Endodermal cell (in vitro differentiated cells): ENCODE results near the gene CHSY1. TPM values are rescaled to one million over a fixed set of nuclear protein-coding genes. Genes with fewer than 3 reads are reported as not detected.

ENCODE experiments used
- DNase-seq: peaks from one replicate; pipeline ENCODE4 v3.0.0-alpha.2; 2017
- H3K27ac ChIP-seq: 2 replicates; pipeline ENCODE4 v1.5.1; 2013; ENCODE audit warnings: mild to moderate bottlenecking, low read depth, low read length, moderate library complexity
- H3K27me3 ChIP-seq: 2 replicates; pipeline ENCODE4 v1.6.1; 2013; ENCODE audit warnings: mild to moderate bottlenecking, low read length, moderate library complexity; ENCODE audit not compliant: insufficient read depth, control insufficient read depth, poor library complexity, severe bottlenecking
- H3K36me3 ChIP-seq: 2 replicates; pipeline ENCODE4 v1.7.0; 2013; ENCODE audit warnings: mild to moderate bottlenecking, low read length, moderate library complexity; ENCODE audit not compliant: control insufficient read depth, insufficient read depth
- H3K4me1 ChIP-seq: one replicate; pipeline ENCODE4 v1.7.0; 2013; ENCODE audit warnings: low read length; ENCODE audit not compliant: control insufficient read depth, insufficient read depth
- H3K4me3 ChIP-seq: 2 replicates; pipeline ENCODE4 v1.5.1; 2013; ENCODE audit warnings: mild to moderate bottlenecking, low read length, moderate library complexity
- H3K9ac ChIP-seq: 2 replicates; pipeline ENCODE4 v1.6.1; 2013; ENCODE audit warnings: mild to moderate bottlenecking, low read length, moderate library complexity; ENCODE audit not compliant: poor library complexity, severe bottlenecking; ENCODE audit errors: extremely low read depth
- H3K9me3 ChIP-seq: 2 replicates; pipeline ENCODE4 v1.6.1; 2013; ENCODE audit warnings: mild to moderate bottlenecking, low read length, moderate library complexity; ENCODE audit not compliant: control insufficient read depth
- H3K27ac Mint-ChIP-seq: 2 replicates; pipeline ENCODE4 v1.8.0; 2020; ENCODE audit warnings: mixed read lengths
- H3K27me3 Mint-ChIP-seq: 2 replicates; pipeline ENCODE4 v1.8.0; 2021; ENCODE audit warnings: mild to moderate bottlenecking, mixed read lengths; ENCODE audit not compliant: insufficient read depth
- H3K36me3 Mint-ChIP-seq: 2 replicates; pipeline ENCODE4 v1.8.0; 2020; ENCODE audit warnings: low read depth, mixed read lengths
- H3K4me1 Mint-ChIP-seq: 2 replicates; pipeline ENCODE4 v1.8.0; 2020; ENCODE audit warnings: mixed read lengths
- H3K4me3 Mint-ChIP-seq: 2 replicates; pipeline ENCODE4 v1.8.0; 2020; ENCODE audit warnings: mild to moderate bottlenecking, moderate library complexity, mixed read lengths
- H3K9me3 Mint-ChIP-seq: 2 replicates; pipeline ENCODE4 v1.8.0; 2020; ENCODE audit warnings: mild to moderate bottlenecking, mixed read lengths
- WGBS, 2 experiments: methylation state at CpG; one replicate each; pipeline versions ENCODE4 v1.1.5 to v1.1.7; 2013; ENCODE audit warnings: missing lambda C conversion rate in 2 of 2, mixed read lengths in 1 of 2; ENCODE audit not compliant: insufficient coverage in 1 of 2, insufficient read length in 1 of 2; 5-methylcytosine and 5-hydroxymethylcytosine counted together
- total RNA-seq, 2 donors: library from RNA; stranded (reverse); fragmentation: NEBNext Ultra II Directional in 1 of 2; extraction: Animal tissue kit (Norgen Biotek cat#: 25700) in 1 of 2; gene quantifications; 2 replicates in 1 of 2; 3 replicates in 1 of 2; pipeline ENCODE4 v1.2.1, GENCODE V29; 2021
- TF ChIP-seq, protein P1 (sequence below): fragments of 200-600 bp; sonication (generic); conservative IDR thresholded peaks from 2 replicates; pipeline ENCODE4 v1.5.0; 2021; ENCODE audit warnings: antibody characterized with exemption, mild to moderate bottlenecking

The CHSY1 gene
- total RNA-seq, 2 donors from 2014 or later = 33.3 to 39.9 TPM

DNA sequence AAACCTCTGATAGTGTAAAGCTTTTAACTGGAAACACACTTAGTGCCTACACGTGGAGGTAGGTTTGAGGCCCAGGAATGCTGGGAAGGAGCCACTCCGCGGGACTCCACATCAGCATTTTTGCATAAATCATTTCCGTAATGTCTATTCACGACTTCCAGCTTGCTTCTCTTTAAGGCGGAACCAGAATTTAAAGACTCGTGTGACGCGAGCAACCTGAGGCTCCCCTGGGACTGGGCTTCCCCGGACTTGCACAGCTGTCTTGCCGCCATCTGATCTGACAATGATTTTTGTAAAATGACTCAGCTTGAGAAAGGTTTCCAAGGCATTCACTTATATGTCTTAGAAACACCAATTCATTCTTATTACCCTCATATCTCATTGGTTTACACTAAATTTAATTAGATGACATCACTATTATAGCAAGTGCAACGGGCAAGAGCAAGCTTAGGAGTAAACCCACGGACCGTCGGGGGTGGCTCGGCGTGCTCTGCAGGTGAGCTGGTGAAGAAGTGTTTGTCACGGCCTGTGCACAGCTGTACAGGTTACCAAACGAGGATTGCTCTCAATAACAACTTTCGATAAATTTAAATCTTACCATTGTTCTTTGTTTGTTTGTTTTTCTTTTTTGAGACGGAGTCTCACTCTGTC lies 95.2 kb downstream of the CHSY1 start:
- no peaks in the 10 kb centered on the region for H3K9me3 ChIP-seq
- H3K36me3 Mint-ChIP-seq = no peaks in the 10 kb centered on the region
- no peak overlapping the region for H3K4me3 Mint-ChIP-seq
- H3K27ac Mint-ChIP-seq = no peak overlapping the region
- TF ChIP-seq, protein P1, sequence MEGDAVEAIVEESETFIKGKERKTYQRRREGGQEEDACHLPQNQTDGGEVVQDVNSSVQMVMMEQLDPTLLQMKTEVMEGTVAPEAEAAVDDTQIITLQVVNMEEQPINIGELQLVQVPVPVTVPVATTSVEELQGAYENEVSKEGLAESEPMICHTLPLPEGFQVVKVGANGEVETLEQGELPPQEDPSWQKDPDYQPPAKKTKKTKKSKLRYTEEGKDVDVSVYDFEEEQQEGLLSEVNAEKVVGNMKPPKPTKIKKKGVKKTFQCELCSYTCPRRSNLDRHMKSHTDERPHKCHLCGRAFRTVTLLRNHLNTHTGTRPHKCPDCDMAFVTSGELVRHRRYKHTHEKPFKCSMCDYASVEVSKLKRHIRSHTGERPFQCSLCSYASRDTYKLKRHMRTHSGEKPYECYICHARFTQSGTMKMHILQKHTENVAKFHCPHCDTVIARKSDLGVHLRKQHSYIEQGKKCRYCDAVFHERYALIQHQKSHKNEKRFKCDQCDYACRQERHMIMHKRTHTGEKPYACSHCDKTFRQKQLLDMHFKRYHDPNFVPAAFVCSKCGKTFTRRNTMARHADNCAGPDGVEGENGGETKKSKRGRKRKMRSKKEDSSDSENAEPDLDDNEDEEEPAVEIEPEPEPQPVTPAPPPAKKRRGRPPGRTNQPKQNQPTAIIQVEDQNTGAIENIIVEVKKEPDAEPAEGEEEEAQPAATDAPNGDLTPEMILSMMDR = no peak
- no peak for DNase-seq
- H3K9ac ChIP-seq = no peak overlapping the region
- no peaks in the 10 kb centered on the region for H3K9me3 Mint-ChIP-seq
- H3K27me3 Mint-ChIP-seq = no peaks in the 10 kb centered on the region
- H3K36me3 ChIP-seq = no peaks in the 10 kb centered on the region
- WGBS, 2 experiments = 89 to 91% methylated on average over 17 to 20 of the region's 21 CpGs
- no peaks in the 10 kb centered on the region for H3K27me3 ChIP-seq
- H3K4me1 Mint-ChIP-seq = no peaks in the 10 kb centered on the region
- H3K4me3 ChIP-seq = no peak overlapping the region
- H3K27ac ChIP-seq = no peak overlapping the region
- H3K4me1 ChIP-seq = no peaks in the 10 kb centered on the region

DNA sequence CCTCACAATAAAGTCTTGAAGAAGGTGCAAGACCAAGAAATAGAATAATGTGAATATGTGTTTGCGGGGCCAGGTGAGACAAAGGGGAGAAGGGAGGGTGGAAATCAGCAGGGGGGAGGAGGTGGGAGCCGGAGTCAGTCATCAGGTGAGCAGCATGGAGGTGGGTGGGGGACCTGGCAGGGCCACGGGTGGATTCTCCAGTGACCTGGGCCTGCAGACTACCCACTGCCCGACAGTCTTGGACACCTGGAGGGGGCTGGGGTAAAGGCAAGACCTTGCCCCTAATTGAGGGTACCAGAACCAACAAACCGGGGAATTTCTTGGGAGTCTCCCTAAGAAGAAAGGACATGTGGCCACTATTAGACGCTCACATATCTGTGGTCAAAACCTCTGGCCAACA lies 95.8 kb downstream of the CHSY1 start:
- WGBS, 2 experiments = 93 to 95% methylated on average over 3 to 6 of the region's 6 CpGs
- TF ChIP-seq, protein P1 = no peak
- Histone ChIP-seq H3K4me1 (no peaks in the 10 kb centered on the region), H3K27me3 (no peaks in the 10 kb centered on the region), H3K27ac (no peak overlapping the region), H3K9ac (no peak overlapping the region), H3K4me3 (no peak overlapping the region), H3K9me3 (no peaks in the 10 kb centered on the region), H3K36me3 (no peaks in the 10 kb centered on the region)
- Mint-ChIP-seq H3K27ac (no peak overlapping the region), H3K27me3 (no peaks in the 10 kb centered on the region), H3K36me3 (no peaks in the 10 kb centered on the region), H3K9me3 (no peaks in the 10 kb centered on the region), H3K4me3 (no peak overlapping the region), H3K4me1 (no peaks in the 10 kb centered on the region)
- DNase-seq = no peak

DNA sequence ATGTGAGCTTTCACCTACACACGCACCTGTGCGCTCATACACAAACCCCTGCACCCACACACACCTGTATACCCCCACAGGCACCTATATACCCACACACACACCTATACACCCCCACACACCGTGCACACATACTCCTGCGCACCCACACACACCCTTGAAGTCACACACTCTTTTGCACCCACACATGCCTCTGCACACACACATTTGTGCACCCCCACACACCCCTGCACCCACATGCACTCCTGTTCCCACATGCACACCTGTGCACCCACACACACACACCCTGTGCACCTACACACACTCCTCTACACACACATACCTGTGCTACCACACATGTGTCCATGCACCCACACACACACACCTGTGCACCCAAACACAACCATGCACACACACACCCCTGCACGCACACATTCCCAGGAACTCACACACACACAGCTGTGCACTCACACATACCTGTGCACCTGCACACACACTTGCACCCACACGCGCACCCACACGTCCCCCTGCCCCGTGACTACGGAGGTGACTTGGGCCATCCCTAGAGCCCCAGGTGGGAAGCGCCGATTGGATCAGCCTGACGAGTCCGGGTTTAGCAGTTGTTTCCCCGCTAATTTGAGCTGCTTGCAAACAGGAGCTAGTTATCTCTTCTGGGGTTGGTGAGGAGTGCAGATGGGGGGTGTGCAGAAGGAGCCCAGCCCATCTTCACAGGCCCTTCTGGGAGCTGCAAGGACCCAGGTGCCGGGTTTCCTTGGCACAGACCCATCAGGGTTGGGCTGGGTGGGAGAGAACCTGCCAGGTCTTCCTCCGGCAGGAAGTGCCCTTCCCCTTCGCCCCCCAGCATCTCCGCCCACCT lies 97.8 kb downstream of the CHSY1 start:
- H3K4me1 ChIP-seq = no peaks in the 10 kb centered on the region
- no peaks in the 10 kb centered on the region for H3K9me3 Mint-ChIP-seq
- no peaks in the 10 kb centered on the region for H3K27me3 ChIP-seq
- H3K9ac ChIP-seq = no peak overlapping the region
- no peak overlapping the region for H3K4me3 ChIP-seq
- peaks cover 6% of the 10 kb centered on the region for H3K4me1 Mint-ChIP-seq
- H3K27ac Mint-ChIP-seq = no peak overlapping the region
- H3K4me3 Mint-ChIP-seq = no peak overlapping the region
- H3K36me3 ChIP-seq = no peaks in the 10 kb centered on the region
- WGBS, 2 experiments = 91 to 94% methylated on average over 9 to 17 of the region's 19 CpGs
- no peaks in the 10 kb centered on the region for H3K9me3 ChIP-seq
- TF ChIP-seq, protein P1 = no peak
- no peaks in the 10 kb centered on the region for H3K36me3 Mint-ChIP-seq
- no peak overlapping the region for H3K27ac ChIP-seq
- H3K27me3 Mint-ChIP-seq = no peaks in the 10 kb centered on the region
- peak; percentile 34 for DNase-seq
